ENCODE results near the gene DPM1. TPM values are rescaled to one million over a fixed set of nuclear protein-coding genes. Genes with fewer than 3 reads are reported as not detected.

The DPM1 gene
- total RNA-seq, 6 donors from 2014 or later: 16.4 to 61.2 (median 28.4) TPM

DNA sequence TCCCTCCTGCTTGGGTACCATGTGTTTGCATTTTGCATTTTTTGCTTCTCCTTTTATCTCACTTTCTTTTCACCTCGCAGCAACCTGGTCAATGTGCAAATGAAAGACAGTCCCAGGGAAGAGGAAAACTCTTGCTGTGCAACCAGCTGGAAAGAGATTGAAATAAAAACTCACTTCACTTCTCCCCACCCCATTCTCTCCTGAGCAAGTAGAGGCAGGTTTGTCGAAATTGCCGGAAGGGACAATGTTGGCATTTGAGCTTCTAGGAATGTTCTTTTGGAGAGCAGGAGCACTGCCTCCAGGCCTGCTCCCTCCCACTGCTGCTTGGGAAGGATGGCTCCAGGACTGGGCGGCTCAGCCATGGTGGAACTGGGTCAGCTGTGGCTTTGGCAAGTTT is 34.0 kb upstream of the DPM1 start:
- no peak for DNase-seq
- no peaks in the 10 kb centered on the region for H3K36me3 ChIP-seq
- no peak overlapping the region for H3K27ac ChIP-seq
- no peak overlapping the region for H3K4me3 ChIP-seq
- no peaks in the 10 kb centered on the region for H3K27me3 ChIP-seq
- no peaks in the 10 kb centered on the region for H3K9me3 ChIP-seq
- no peak for TF ChIP-seq POLR2A (IDR thresholded peaks at IDR 0.05)
- no peak for TF ChIP-seq EP300 (IDR thresholded peaks at IDR 0.05)
- TF ChIP-seq CTCF (IDR thresholded peaks at IDR 0.05): no peak
- no peak for TF ChIP-seq POLR2AphosphoS5 (IDR thresholded peaks at IDR 0.05)
- no peak for ATAC-seq (ENCODE audit: low FRiP score in 2 of 2)
- peaks cover 0 to 5% (median 0%) of the 10 kb centered on the region in 4 donors for H3K4me1 ChIP-seq
- 34 to 51% methylated on average over 3 to 4 of the region's 4 CpGs for WGBS, 2 donors

- H3K4me3 ChIP-seq: no peak overlapping the region
- no peaks in the 10 kb centered on the region for H3K9me3 ChIP-seq
- H3K27me3 ChIP-seq: no peaks in the 10 kb centered on the region
- WGBS, 2 donors: 78 to 90% methylated on average over 1 to 3 of the region's 3 CpGs
- H3K36me3 ChIP-seq: no peaks in the 10 kb centered on the region
- H3K4me1 ChIP-seq: peaks cover 0 to 5% (median 0%) of the 10 kb centered on the region in 4 donors
- no peak for DNase-seq
- ATAC-seq (ENCODE audit: low FRiP score in 2 of 2): no peak
- H3K27ac ChIP-seq: no peak overlapping the region
- no peak for TF ChIP-seq EP300 (IDR thresholded peaks at IDR 0.05)
- no peak for TF ChIP-seq POLR2A (IDR thresholded peaks at IDR 0.05)
- TF ChIP-seq POLR2AphosphoS5 (IDR thresholded peaks at IDR 0.05): no peak
- no peak for TF ChIP-seq CTCF (IDR thresholded peaks at IDR 0.05)
Observed at GRCh38 chr20:50991076-50991475, 32.7 kb upstream of the DPM1 start.

DNA sequence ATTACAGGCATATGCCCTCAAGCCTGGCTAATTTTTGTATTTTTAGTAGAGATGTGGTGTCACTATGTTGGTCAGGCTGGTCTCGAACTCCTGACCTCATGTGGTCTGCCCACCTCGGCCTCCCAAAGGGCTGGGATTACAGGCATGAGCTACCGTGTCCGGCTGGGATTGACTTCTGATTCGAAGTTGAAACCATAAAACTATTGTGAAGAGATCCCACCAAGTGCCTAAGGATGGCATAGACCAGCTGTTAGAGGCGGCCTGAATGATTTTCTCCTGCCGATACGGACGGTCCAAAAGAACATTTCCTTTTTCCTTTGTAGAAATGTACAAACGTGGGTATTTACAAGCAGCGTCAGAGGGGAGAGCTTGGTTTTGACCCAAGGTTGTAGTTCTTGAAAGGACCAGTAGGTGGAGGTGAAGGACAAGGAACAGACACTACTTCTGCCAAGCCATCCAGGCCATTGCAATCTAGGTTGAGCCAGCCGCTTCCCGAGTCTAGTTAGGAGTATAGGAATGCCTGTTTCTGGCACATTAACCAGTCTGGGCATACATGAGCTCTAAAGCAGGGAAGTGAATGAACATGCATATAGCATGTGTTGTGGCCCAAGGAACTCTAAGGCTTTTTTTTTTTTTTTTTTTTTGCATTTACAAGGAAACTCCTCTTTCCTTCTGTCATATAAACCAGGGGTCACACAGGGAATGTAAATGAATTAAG is 29.3 kb upstream of the DPM1 start:
- DNase-seq: peak in 1 of 2 donors; percentile 57
- no peaks in the 10 kb centered on the region for H3K27me3 ChIP-seq
- WGBS, 2 donors: 16 to 20% methylated on average over 12 to 13 of the region's 13 CpGs
- no peak overlapping the region for H3K4me3 ChIP-seq
- TF ChIP-seq EP300 (IDR thresholded peaks at IDR 0.05) (no peak), POLR2AphosphoS5 (IDR thresholded peaks at IDR 0.05) (no peak), POLR2A (IDR thresholded peaks at IDR 0.05) (no peak), CTCF (IDR thresholded peaks at IDR 0.05) (peak; percentile 85 to 93 (median 90))
- H3K36me3 ChIP-seq: no peaks in the 10 kb centered on the region
- ATAC-seq (ENCODE audit: low FRiP score in 2 of 2): peak; percentile 84 to 94
- H3K4me1 ChIP-seq: peaks cover 0 to 5% (median 0%) of the 10 kb centered on the region in 4 donors
- no peaks in the 10 kb centered on the region for H3K9me3 ChIP-seq
- no peak overlapping the region for H3K27ac ChIP-seq

DNA sequence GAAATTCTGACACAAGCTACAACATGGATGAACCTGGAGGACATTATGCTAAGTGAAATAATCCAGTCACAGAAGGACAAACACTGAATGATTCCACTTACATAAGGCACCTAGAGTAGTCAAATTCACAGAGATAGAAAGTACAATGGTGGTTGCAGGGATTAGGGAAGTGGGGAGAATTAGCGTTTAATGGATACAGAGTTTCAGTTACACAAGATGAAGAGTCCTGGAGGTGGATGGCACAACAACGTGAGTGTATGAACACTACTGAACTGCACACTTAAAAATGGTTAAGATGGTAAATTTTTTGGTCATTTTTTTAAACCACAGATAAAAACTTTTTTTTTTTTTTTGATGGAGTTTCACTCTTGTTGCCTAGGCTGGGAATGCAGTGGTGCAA is 25.0 kb upstream of the DPM1 start:
- DNase-seq (no peak), ATAC-seq (ENCODE audit: low FRiP score in 2 of 2) (no peak)
- H3K27ac ChIP-seq: no peak overlapping the region
- no peaks in the 10 kb centered on the region for H3K36me3 ChIP-seq
- TF ChIP-seq EP300 (IDR thresholded peaks at IDR 0.05) (no peak), POLR2A (IDR thresholded peaks at IDR 0.05) (no peak), POLR2AphosphoS5 (IDR thresholded peaks at IDR 0.05) (no peak), CTCF (IDR thresholded peaks at IDR 0.05) (no peak)
- H3K27me3 ChIP-seq: no peaks in the 10 kb centered on the region
- peaks cover 0 to 12% (median 0%) of the 10 kb centered on the region in 4 donors for H3K4me1 ChIP-seq
- 32 to 54% methylated on average over 2 of the region's 2 CpGs for WGBS, 2 donors
- no peaks in the 10 kb centered on the region for H3K9me3 ChIP-seq
- H3K4me3 ChIP-seq: no peak overlapping the region

GRCh38 chr20:50982363-50982762 is 24.0 kb upstream of the DPM1 start:
- Histone ChIP-seq H3K4me1 (peaks cover 0 to 6% (median 0%) of the 10 kb centered on the region in 4 donors), H3K27ac (no peak overlapping the region), H3K4me3 (no peak overlapping the region), H3K27me3 (no peaks in the 10 kb centered on the region), H3K9me3 (no peaks in the 10 kb centered on the region), H3K36me3 (no peaks in the 10 kb centered on the region)
- WGBS, 2 donors: 28 to 44% methylated on average over 1 to 4 of the region's 4 CpGs
- DNase-seq (no peak), ATAC-seq (ENCODE audit: low FRiP score in 2 of 2) (peak in 1 of 2 donors; percentile 82)
- no peak for TF ChIP-seq POLR2A (IDR thresholded peaks at IDR 0.05)
- no peak for TF ChIP-seq CTCF (IDR thresholded peaks at IDR 0.05)
- no peak for TF ChIP-seq EP300 (IDR thresholded peaks at IDR 0.05)
- TF ChIP-seq POLR2AphosphoS5 (IDR thresholded peaks at IDR 0.05): no peak
